HG02981 (cell line): ENCODE measurements around the gene DYNLT3.

Experiments used
- ATAC-seq: cut with Tn5 transposase; IDR thresholded peaks from one replicate; pipeline ENCODE4 v1.9.1; 2021; ENCODE audit warnings: mild to moderate bottlenecking, moderate library complexity; ENCODE audit not compliant: unreplicated experiment

DYNLT3 gene, protein sequence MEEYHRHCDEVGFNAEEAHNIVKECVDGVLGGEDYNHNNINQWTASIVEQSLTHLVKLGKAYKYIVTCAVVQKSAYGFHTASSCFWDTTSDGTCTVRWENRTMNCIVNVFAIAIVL

GRCh38 chrX:37846934-37847732 lies at the start of gene DYNLT3:
TSS of gene DYNLT3 (minus strand) at chrX:37847571. CDS start at chrX:37847510, 61 bp downstream.
- peak; percentile 100 for ATAC-seq

DNA sequence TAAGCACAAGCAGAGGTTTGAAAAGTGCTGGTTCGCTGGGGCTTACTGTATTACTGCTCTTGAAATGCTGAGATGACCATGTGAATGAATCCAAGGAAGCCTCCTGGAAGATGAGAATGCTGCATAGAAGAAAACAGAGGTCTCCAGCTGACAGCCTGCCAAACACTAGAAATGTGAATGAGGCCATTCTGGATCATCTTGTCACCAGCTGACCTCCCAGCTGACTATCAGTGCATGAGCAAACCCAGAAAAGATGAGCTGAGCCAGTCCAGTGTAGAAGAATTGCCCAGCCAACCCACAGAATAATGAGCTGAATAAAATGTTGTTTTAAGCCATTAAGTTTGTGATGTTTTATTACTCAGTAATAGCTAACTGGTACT lies 49.1 kb upstream of the DYNLT3 start:
- ATAC-seq, result no peak

- no peak for ATAC-seq
Observed at GRCh38 chrX:37895795-37896510, 48.6 kb upstream of the DYNLT3 start.

- no peak for ATAC-seq
Observed at GRCh38 chrX:37894725-37895124, 47.4 kb upstream of the DYNLT3 start.

- ATAC-seq, result no peak
Observed at GRCh38 chrX:37888010-37888409, 40.6 kb upstream of the DYNLT3 start.

DNA sequence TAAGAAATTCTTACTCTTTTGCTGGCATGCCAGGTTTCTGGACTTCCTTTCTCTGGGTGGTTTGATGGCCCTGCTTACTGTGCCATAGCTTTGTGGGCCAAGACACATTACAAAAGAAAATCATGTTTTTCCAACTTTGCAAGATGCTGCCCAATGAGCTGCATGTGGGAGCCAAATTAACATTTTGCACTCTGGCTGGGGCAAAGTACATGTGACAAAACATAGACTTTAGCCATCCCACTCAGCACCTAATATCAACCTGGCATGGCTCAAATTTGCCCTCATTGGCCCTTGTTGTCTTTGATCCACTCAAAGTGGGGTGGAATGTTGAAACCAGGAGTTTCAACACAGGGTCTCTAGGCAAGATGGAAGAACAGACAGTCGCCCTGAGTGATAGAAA lies 40.0 kb upstream of the DYNLT3 start:
- ATAC-seq, result no peak

GRCh38 chrX:37883196-37883595 lies 35.8 kb upstream of the DYNLT3 start:
- ATAC-seq, result no peak

DNA sequence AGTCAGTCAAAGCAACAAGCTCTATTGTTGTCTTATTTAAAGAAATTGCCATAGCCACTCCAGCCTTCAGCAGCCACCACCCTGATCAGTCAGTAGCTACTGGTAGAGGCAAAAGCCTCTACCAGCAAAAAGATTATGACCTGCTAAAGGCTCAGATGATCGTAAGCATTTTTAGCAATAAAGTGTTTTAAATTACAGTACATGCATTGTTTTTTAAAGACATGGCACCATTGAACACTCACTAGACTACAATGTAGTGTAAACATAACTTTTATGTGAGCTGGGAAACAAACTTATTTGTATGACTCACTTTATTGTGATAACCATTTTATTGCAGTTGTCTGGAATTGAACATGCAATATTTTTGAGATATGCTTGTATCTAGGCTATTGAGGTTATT lies 32.3 kb upstream of the DYNLT3 start:
- ATAC-seq, result no peak

GRCh38 chrX:37876716-37877115 lies 29.3 kb upstream of the DYNLT3 start:
- ATAC-seq, result no peak

GRCh38 chrX:37875675-37876074 lies 28.3 kb upstream of the DYNLT3 start:
- ATAC-seq, result no peak

GRCh38 chrX:37873220-37873619 lies 25.8 kb upstream of the DYNLT3 start:
- no peak for ATAC-seq

DNA sequence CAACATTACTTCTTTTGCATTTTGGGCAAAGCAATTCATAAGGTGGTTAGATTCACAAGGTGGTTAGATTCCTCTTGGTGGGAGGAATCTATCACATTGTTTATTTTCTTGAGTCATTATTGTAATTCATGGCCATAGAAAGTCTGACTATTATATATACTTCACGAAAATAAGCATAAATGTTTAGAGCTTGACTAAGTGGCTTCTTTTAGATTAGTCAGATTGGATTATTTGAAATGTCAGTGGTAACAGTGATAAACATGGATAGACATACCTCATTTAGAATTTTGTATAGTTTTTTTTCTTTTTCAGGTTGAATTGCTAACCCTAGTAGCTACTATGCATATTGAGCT lies 24.9 kb upstream of the DYNLT3 start:
- ATAC-seq, result no peak

DNA sequence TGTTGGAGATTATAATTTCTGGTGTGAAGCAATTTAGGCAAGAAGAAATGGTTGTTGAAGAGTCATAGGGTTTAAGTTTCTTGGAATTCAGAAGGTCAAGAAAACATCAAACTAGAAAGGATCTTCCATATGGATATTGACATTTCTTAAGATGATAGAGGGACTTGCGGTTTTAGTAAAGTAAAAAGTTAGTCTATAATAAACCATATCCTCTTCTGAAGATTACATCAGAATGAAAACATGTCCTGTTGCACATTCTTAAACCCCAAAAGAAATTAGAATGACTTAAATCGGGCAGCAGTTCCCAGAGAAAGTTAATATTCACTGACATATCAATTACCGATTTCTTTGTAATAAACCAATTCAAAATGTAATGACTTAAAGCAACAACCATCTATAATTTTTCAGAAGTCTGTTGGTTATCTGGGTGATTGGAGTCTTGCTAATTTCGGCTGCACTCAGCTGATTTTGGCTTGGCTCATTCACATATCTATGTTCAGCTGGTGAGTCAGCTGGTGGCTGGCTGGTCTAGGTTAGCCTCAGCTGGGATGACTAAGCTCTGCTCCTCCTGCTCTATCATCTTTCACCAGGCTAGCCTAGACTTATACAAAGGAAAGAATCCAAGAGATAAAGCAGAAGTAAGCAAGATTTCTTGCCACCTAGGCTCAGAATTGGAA lies 24.4 kb upstream of the DYNLT3 start:
- no peak for ATAC-seq

DNA sequence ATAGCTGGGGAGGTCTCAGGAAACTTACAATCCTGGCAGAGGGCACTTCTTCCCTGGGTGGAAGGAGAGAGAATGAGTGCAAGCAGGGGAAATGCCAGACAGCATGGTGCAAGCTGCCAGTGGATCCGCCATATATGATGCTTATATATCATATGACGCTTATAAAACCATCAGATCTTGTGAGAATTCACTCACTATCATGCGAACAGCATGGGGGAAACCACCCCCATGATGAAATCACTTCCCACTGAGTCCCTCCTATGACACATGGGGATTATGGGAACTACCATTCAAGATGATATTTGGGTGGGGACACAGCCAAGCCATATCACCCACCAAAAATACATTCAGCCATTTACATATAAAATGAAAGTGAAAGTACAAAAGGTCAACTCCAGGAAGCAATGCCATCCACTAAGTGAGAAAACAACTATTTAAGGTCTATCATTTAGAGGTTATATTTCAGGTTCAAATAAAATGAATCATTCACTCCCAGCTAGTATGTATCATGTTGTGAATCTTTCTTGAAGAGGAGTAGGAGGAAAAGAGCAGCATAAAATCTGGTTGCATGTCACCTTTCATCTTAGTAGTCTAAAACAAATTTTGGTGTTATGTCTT lies 20.3 kb upstream of the DYNLT3 start:
- ATAC-seq, result no peak

DNA sequence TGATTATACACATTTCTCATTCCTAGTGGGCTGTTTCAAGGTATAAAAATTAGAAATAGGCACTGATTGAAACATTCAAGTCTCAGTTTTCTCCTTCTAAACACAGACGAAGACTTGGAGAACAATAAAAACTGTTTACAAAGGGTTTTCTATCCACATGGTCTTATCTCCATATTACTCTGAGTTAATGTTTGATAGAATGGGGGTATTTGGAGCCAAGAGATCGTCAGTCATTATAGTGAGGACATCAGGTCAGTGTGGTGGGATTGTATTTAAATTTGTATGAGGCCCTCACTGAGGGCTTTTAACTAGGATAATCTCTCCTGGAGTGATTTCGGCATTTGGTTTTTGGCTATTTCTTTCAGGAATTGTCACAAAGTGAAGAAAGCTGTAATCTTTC lies 16.4 kb upstream of the DYNLT3 start:
- ATAC-seq, result no peak

DNA sequence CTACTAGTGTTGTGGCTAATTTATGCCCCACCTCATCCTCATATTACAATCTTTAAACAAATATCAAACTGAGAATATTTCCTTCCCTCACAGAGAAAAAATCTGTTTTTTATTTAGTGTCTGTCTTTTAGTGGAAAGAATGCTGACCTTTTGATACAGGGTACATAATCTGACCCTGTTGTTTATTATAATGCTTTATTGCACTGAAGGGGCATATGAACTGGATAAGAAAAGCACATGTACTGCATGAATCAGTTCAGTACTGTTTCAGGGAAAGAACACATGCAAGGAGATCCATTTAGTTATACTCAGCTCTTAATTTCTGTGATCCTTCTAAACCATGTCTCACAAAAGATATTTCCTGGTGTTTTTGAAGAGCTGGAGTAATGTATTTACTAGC lies 15.5 kb upstream of the DYNLT3 start:
- ATAC-seq, result no peak

DNA sequence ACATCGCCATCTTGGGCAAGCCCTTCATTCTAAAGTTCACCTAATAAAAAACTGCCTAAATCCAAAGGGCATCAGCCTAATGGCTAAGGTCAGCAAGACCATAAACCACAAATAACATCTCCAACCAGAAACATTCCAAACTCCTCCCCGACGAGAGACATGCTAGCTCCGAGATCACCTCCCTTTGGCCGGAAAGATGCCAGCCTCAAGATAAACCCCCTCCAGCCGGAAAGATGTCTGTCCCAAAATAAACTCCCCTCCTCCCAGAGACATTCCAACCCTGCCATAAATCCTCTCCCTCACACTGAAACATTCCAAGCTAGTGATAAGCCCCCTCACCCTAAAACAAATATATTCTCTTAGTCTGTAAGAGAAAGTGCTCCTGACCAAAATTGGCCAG lies 13.3 kb upstream of the DYNLT3 start:
- no peak for ATAC-seq

- ATAC-seq, result no peak
Observed at GRCh38 chrX:37854748-37855147, 7.4 kb upstream of the DYNLT3 start.

DNA sequence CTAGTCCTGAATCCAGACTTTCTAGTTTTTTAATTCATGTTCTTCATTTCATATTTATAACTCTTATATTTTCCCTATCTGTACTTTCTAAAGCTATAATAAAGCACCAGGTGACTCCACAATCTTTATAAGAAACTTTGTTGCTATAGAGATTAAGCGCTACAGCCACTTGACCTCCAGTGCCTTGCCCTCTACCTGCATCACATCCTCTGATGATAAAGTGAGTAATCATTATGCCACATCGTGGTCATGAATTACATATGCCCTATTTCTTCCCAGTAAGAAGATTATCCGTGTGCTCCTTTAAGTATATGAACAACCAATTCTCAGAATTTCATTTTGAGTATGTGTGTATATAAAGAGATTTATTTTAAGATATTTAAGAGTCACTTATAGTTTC lies 6.8 kb upstream of the DYNLT3 start:
- no peak for ATAC-seq

GRCh38 chrX:37847733-37848197 lies 394 bp upstream of the DYNLT3 start:
- ATAC-seq, result no peak

- ATAC-seq, result no peak
Observed at GRCh38 chrX:37846558-37846933, 825 bp downstream of the DYNLT3 start.
